ENCODE results near the gene ZNF341. TPM values are rescaled to one million over a fixed set of nuclear protein-coding genes. Genes with fewer than 3 reads are reported as not detected.

Gene ZNF341
- polyA plus RNA-seq, 4 donors, result 2.4 to 5.0 (median 3.6) TPM

GRCh38 chr20:33701629-33702450 is 30.0 kb upstream of the ZNF341 start:
- no peak for DNase-seq (ENCODE audit: low read depth in 4 of 4, low spot score in 2 of 4)

GRCh38 chr20:33702861-33703260 is 28.9 kb upstream of the ZNF341 start:
- DNase-seq (ENCODE audit: low read depth in 4 of 4, low spot score in 2 of 4), result no peak

GRCh38 chr20:33703498-33704137 is 28.2 kb upstream of the ZNF341 start:
- DNase-seq (ENCODE audit: low read depth in 4 of 4, low spot score in 2 of 4), result no peak

GRCh38 chr20:33704197-33704924 is 27.4 kb upstream of the ZNF341 start:
- DNase-seq (ENCODE audit: low read depth in 4 of 4, low spot score in 2 of 4), result no peak

- no peak for DNase-seq (ENCODE audit: low read depth in 4 of 4, low spot score in 2 of 4)
Measured at GRCh38 chr20:33707668-33708067, 24.1 kb upstream of the ZNF341 start.

- DNase-seq (ENCODE audit: low read depth in 4 of 4, low spot score in 2 of 4), result no peak
Measured at GRCh38 chr20:33709398-33709797, 22.4 kb upstream of the ZNF341 start.

- DNase-seq (ENCODE audit: low read depth in 4 of 4, low spot score in 2 of 4), result no peak
Measured at GRCh38 chr20:33709905-33710541, 21.8 kb upstream of the ZNF341 start.

GRCh38 chr20:33710681-33711445 is 20.9 kb upstream of the ZNF341 start:
- no peak for DNase-seq (ENCODE audit: low read depth in 4 of 4, low spot score in 2 of 4)

- DNase-seq (ENCODE audit: low read depth in 4 of 4, low spot score in 2 of 4), result no peak
Measured at GRCh38 chr20:33711446-33711738, 20.4 kb upstream of the ZNF341 start.

GRCh38 chr20:33713865-33714367 is 17.9 kb upstream of the ZNF341 start:
- DNase-seq (ENCODE audit: low read depth in 4 of 4, low spot score in 2 of 4), result no peak

GRCh38 chr20:33716498-33716897 is 15.3 kb upstream of the ZNF341 start:
- no peak for DNase-seq (ENCODE audit: low read depth in 4 of 4, low spot score in 2 of 4)

- no peak for DNase-seq (ENCODE audit: low read depth in 4 of 4, low spot score in 2 of 4)
Measured at GRCh38 chr20:33719277-33719988, 12.4 kb upstream of the ZNF341 start.

GRCh38 chr20:33719989-33720709 is 11.6 kb upstream of the ZNF341 start, which contains the start of gene PXMP4:
TSS of gene PXMP4 (minus strand) at chr20:33720310. CDS start at chr20:33720207, 103 bp downstream.
- DNase-seq (ENCODE audit: low read depth in 4 of 4, low spot score in 2 of 4), result peak; percentile 69 to 91 (median 82)

GRCh38 chr20:33721391-33722140 is 10.2 kb upstream of the ZNF341 start:
- no peak for DNase-seq (ENCODE audit: low read depth in 4 of 4, low spot score in 2 of 4)

- no peak for DNase-seq (ENCODE audit: low read depth in 4 of 4, low spot score in 2 of 4)
Measured at GRCh38 chr20:33724439-33725094, 7.2 kb upstream of the ZNF341 start.

- DNase-seq (ENCODE audit: low read depth in 4 of 4, low spot score in 2 of 4), result no peak
Measured at GRCh38 chr20:33725607-33726264, 6.1 kb upstream of the ZNF341 start.

- no peak for DNase-seq (ENCODE audit: low read depth in 4 of 4, low spot score in 2 of 4)
Measured at GRCh38 chr20:33727115-33727479, 4.7 kb upstream of the ZNF341 start.
